OCI-LY1 (cell line): ENCODE data around the gene KLHDC7B.

Experiments used
- H2AFZ ChIP-seq: fragments of 200-600 bp; sonication (generic), shearing (Covaris generic); 2 replicates; pipeline ENCODE4 v1.6.0; 2014; ENCODE audit warnings: antibody characterized with exemption, mild to moderate bottlenecking, low read length
- H3F3A ChIP-seq: fragments of 200-600 bp; sonication (generic), shearing (Covaris generic); 2 replicates; pipeline ENCODE4 v1.6.0; 2014; ENCODE audit warnings: mild to moderate bottlenecking, antibody characterized with exemption, low read length, moderate library complexity; ENCODE audit not compliant: insufficient read depth
- H3K27ac ChIP-seq: fragments of 200-600 bp; sonication (generic); 2 replicates; pipeline ENCODE4 v1.5.1; 2014; ENCODE audit warnings: low read length, mixed run types, mild to moderate bottlenecking, low read depth; ENCODE audit not compliant: poor library complexity, severe bottlenecking
- H3K27me3 ChIP-seq: fragments of 200-600 bp; sonication (generic); 2 replicates; pipeline ENCODE4 v1.6.0; 2014; ENCODE audit warnings: antibody characterized with exemption, mild to moderate bottlenecking, low read length, moderate library complexity; ENCODE audit not compliant: insufficient read depth
- H3K36me3 ChIP-seq: fragments of 200-600 bp; sonication (generic); 2 replicates; pipeline ENCODE4 v1.6.1; 2014; ENCODE audit warnings: mild to moderate bottlenecking, antibody characterized with exemption, low read length, moderate library complexity, mixed read lengths; ENCODE audit not compliant: insufficient read depth
- H3K4me1 ChIP-seq: fragments of 200-600 bp; sonication (generic); 2 replicates; pipeline ENCODE4 v1.5.1; 2014; ENCODE audit warnings: mild to moderate bottlenecking, low read length, moderate library complexity; ENCODE audit not compliant: insufficient read depth, severe bottlenecking
- H3K4me2 ChIP-seq: fragments of 200-600 bp; sonication (generic), shearing (Covaris generic); 2 replicates; pipeline ENCODE4 v1.6.1; 2014; ENCODE audit warnings: low read length
- H3K4me3 ChIP-seq: fragments of 200-600 bp; sonication (generic); 2 replicates; pipeline ENCODE4 v1.5.1; 2014; ENCODE audit warnings: low read length, low read depth, mild to moderate bottlenecking, mixed read lengths; ENCODE audit not compliant: poor library complexity, severe bottlenecking
- H3K79me2 ChIP-seq: fragments of 200-600 bp; shearing (Covaris generic); 2 replicates; pipeline ENCODE4 v1.6.1; 2016; ENCODE audit warnings: mixed run types, low read length, mixed read lengths; ENCODE audit not compliant: insufficient read depth
- H3K9ac ChIP-seq: fragments of 200-600 bp; sonication (generic), shearing (Covaris generic); 2 replicates; pipeline ENCODE4 v1.6.1; 2014; ENCODE audit warnings: mild to moderate bottlenecking, low read length, mixed read lengths
- H3K9me2 ChIP-seq: fragments of 200-600 bp; sonication (generic), shearing (Covaris generic); 2 replicates; pipeline ENCODE4 v1.6.1; 2014; ENCODE audit warnings: low read depth, mild to moderate bottlenecking, low read length, mixed read lengths
- H3K9me3 ChIP-seq: fragments of 200-600 bp; shearing (Covaris generic); 2 replicates; pipeline ENCODE4 v1.6.1; 2014; ENCODE audit warnings: low read length, mixed read lengths
- H4K20me1 ChIP-seq: fragments of 200-600 bp; sonication (generic), shearing (Covaris generic); 2 replicates; pipeline ENCODE4 v1.6.0; 2016; ENCODE audit warnings: mild to moderate bottlenecking, low read length; ENCODE audit not compliant: insufficient read depth
- EZH2 ChIP-seq: fragments of 200-600 bp; sonication (generic), shearing (Covaris generic); IDR thresholded peaks from 2 replicates; pipeline ENCODE4 v1.8.0; 2017; ENCODE audit warnings: borderline replicate concordance, mixed run types, mild to moderate bottlenecking, antibody characterized with exemption, low read length, moderate library complexity, mixed read lengths
- TF ChIP-seq, protein P1 (sequence below): fragments of 200-600 bp; sonication (generic), shearing (Covaris generic); IDR thresholded peaks from 2 replicates; pipeline ENCODE4 v1.5.1; 2017; ENCODE audit warnings: mild to moderate bottlenecking, antibody characterized with exemption, low read length, moderate library complexity, mixed read lengths

The KLHDC7B gene

DNA sequence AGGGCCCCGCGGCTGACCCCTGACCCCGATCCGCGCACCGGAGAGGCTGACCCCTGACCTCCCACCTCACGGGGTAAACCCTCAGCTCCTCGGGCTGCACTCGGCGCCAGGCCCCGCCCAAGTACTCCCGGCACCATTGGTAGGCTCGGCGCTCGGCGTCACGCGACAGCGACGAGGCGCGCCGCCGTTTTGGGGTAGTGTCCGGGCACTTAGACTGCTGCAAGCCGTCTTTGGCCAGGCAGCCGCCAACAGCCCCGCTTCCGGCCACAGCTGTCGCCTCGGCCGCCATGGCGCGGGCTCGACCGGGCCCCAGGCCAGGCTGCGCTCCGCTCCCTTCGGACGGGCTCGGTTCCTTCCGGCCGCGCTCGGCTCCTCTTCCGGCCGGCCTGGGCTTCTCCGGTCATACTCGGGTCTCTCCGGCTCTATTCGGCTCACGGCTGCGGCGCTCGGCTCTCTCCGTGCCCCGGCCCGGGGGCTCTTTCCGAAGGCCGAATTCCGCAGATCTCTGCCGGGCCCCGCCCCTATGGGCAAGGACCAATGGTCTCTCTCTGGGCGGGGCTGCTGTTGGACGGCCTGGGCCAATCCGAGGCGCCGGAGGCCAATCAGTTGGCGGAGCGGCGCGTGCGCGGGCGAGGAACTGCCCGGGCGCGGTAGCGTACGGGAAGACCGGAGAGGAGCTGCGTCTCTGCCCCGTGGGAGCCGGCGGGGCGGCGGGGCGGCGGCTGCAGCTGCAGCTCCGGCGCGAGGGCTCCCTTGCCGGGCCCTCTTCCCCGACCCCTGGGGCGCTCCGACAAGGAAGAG lies 37.0 kb downstream of the KLHDC7B start, which contains the start of gene CHKB:
CHKB (minus strand) TSS at position 357 of the 801 bp plus-strand sequence; CDS start at position 289, 68 bp downstream.
- peaks cover 39% of the 10 kb centered on the region for H3K36me3 ChIP-seq
- H3K79me2 ChIP-seq: 0 out of 2 replicates have a peak, but pooled peaks cover 5% of the 10 kb centered on the region
- no peaks in the 10 kb centered on the region for H3K9me2 ChIP-seq
- peak within 1 kb of the TSS; percentile 94 for H3K9ac ChIP-seq
- no peaks in the 10 kb centered on the region for H4K20me1 ChIP-seq
- H3K9me3 ChIP-seq: no peaks in the 10 kb centered on the region
- no peak within 1 kb of the TSS for H2AFZ ChIP-seq
- H3K4me1 ChIP-seq: peaks cover 17% of the 10 kb centered on the region
- H3K27me3 ChIP-seq: no peaks in the 10 kb centered on the region
- H3K4me3 ChIP-seq: peak within 1 kb of the TSS; percentile 80
- TF ChIP-seq EZH2: no peak
- TF ChIP-seq, protein P1, sequence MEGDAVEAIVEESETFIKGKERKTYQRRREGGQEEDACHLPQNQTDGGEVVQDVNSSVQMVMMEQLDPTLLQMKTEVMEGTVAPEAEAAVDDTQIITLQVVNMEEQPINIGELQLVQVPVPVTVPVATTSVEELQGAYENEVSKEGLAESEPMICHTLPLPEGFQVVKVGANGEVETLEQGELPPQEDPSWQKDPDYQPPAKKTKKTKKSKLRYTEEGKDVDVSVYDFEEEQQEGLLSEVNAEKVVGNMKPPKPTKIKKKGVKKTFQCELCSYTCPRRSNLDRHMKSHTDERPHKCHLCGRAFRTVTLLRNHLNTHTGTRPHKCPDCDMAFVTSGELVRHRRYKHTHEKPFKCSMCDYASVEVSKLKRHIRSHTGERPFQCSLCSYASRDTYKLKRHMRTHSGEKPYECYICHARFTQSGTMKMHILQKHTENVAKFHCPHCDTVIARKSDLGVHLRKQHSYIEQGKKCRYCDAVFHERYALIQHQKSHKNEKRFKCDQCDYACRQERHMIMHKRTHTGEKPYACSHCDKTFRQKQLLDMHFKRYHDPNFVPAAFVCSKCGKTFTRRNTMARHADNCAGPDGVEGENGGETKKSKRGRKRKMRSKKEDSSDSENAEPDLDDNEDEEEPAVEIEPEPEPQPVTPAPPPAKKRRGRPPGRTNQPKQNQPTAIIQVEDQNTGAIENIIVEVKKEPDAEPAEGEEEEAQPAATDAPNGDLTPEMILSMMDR: no peak
- H3K4me2 ChIP-seq: peak within 1 kb of the TSS; percentile 99
- peak within 1 kb of the TSS; percentile 74 for H3K27ac ChIP-seq
- no peaks in the 10 kb centered on the region for H3F3A ChIP-seq

DNA sequence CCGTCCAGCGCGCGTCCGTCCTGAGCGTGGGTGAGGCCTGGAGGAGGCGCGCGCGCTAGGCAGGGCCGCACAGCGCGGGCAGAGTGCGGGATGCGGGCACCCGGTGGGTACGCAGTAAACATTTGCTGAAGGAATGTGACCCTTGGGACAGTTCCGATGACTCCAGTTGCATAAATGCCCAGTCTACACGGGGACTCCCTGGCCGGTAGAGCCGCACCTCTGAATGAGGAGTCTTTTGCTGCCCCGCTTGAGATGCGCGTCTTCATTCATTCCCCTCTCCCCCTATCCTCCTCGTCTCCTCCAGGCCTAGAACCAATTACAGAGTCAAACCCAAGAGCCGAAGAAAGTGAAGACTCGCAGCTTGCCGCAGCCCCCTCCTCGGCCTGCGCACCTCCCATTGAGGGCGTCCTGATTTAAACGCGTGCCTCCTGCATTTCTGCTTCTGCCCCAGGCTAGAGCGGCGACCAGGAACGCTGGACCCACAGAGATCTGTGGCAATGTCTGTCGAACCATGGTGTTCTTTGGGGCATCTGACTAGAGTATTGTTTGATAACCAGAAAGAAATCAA lies 37.7 kb downstream of the KLHDC7B start:
- TF ChIP-seq EZH2: no peak
- TF ChIP-seq, protein P1: no peak
- Histone ChIP-seq H3K4me3 (peak overlapping the region; percentile 80), H3K36me3 (peaks cover 37% of the 10 kb centered on the region), H3K4me2 (peak overlapping the region; percentile 96), H3K27me3 (no peaks in the 10 kb centered on the region), H3K9me2 (no peaks in the 10 kb centered on the region), H3K4me1 (peaks cover 17% of the 10 kb centered on the region), H3K79me2 (0 out of 2 replicates have a peak, but pooled peaks cover 5% of the 10 kb centered on the region), H3K27ac (no peak overlapping the region), H4K20me1 (no peaks in the 10 kb centered on the region), H2AFZ (no peak overlapping the region), H3K9me3 (no peaks in the 10 kb centered on the region), H3K9ac (peak overlapping the region; percentile 75), H3F3A (no peaks in the 10 kb centered on the region)

- H3F3A ChIP-seq: no peaks in the 10 kb centered on the region
- no peaks in the 10 kb centered on the region for H4K20me1 ChIP-seq
- H3K79me2 ChIP-seq: 0 out of 2 replicates have a peak, but pooled peaks cover 5% of the 10 kb centered on the region
- H3K9me2 ChIP-seq: no peaks in the 10 kb centered on the region
- H2AFZ ChIP-seq: no peak overlapping the region
- H3K4me1 ChIP-seq: peaks cover 17% of the 10 kb centered on the region
- H3K36me3 ChIP-seq: peaks cover 27% of the 10 kb centered on the region
- TF ChIP-seq, protein P1: no peak
- TF ChIP-seq EZH2: no peak
- H3K4me2 ChIP-seq: peak overlapping the region; percentile 96
- peak overlapping the region; percentile 80 for H3K4me3 ChIP-seq
- no peaks in the 10 kb centered on the region for H3K9me3 ChIP-seq
- peak overlapping the region; percentile 75; the same call in 1 of the 2 replicates for H3K9ac ChIP-seq
- H3K27me3 ChIP-seq: no peaks in the 10 kb centered on the region
- no peak overlapping the region for H3K27ac ChIP-seq
Observed at GRCh38 chr22:50584106-50585096, 38.7 kb downstream of the KLHDC7B start.
